ENCODE results near the gene CNTNAP4.

CNTNAP4 gene

GRCh38 chr16:76571755-76572154, 294.6 kb downstream of the CNTNAP4 start:
- CTCF ChIA-PET: no interaction called here
- H3K4me3 ChIP-seq (ENCODE audit: low read depth, low read length): no peak overlapping the region
- POLR2A ChIA-PET: no interaction called here
- TF ChIP-seq CTCF (IDR thresholded peaks at IDR 0.05; ENCODE audit: insufficient read depth, low read length, missing control alignments): no peak
- no peak for DNase-seq (ENCODE audit: low read depth, low spot score)

GRCh38 chr16:76573281-76573680, 296.1 kb downstream of the CNTNAP4 start:
- CTCF ChIA-PET: no interaction called here
- POLR2A ChIA-PET: no interaction called here
- no peak overlapping the region for H3K4me3 ChIP-seq (ENCODE audit: low read depth, low read length)
- DNase-seq (ENCODE audit: low read depth, low spot score): no peak
- no peak for TF ChIP-seq CTCF (IDR thresholded peaks at IDR 0.05; ENCODE audit: insufficient read depth, low read length, missing control alignments)

- DNase-seq (ENCODE audit: low read depth, low spot score): no peak
- ChIA-PET POLR2A (no interaction called here), CTCF (no interaction called here)
- no peak for TF ChIP-seq CTCF (IDR thresholded peaks at IDR 0.05; ENCODE audit: insufficient read depth, low read length, missing control alignments)
- no peak overlapping the region for H3K4me3 ChIP-seq (ENCODE audit: low read depth, low read length)
Measured at GRCh38 chr16:76574651-76575050, 297.4 kb downstream of the CNTNAP4 start.

- no peak for TF ChIP-seq CTCF (IDR thresholded peaks at IDR 0.05; ENCODE audit: insufficient read depth, low read length, missing control alignments)
- no peak overlapping the region for H3K4me3 ChIP-seq (ENCODE audit: low read depth, low read length)
- DNase-seq (ENCODE audit: low read depth, low spot score): no peak
- ChIA-PET CTCF (no interaction called here), POLR2A (no interaction called here)
Measured at GRCh38 chr16:76576526-76576925, 299.3 kb downstream of the CNTNAP4 start.

- POLR2A ChIA-PET: no interaction called here
- no peak overlapping the region for H3K4me3 ChIP-seq (ENCODE audit: low read depth, low read length)
- no peak for TF ChIP-seq CTCF (IDR thresholded peaks at IDR 0.05; ENCODE audit: insufficient read depth, low read length, missing control alignments)
- CTCF ChIA-PET: no interaction called here
- DNase-seq (ENCODE audit: low read depth, low spot score): no peak
Measured at GRCh38 chr16:76577003-76577402, 299.8 kb downstream of the CNTNAP4 start.

GRCh38 chr16:76579277-76579922, 302.2 kb downstream of the CNTNAP4 start:
- H3K4me3 ChIP-seq (ENCODE audit: low read depth, low read length): no peak overlapping the region
- CTCF ChIA-PET: no interaction called here
- no peak for TF ChIP-seq CTCF (IDR thresholded peaks at IDR 0.05; ENCODE audit: insufficient read depth, low read length, missing control alignments)

More at GRCh38 chr16:76579277-76579922, 302.2 kb downstream of the CNTNAP4 start:
- DNase-seq (ENCODE audit: low read depth, low spot score): no peak
- POLR2A ChIA-PET: no interaction called here
